MM.1S (cell line): Measurements from ENCODE around the gene TYW3.

Experiments
- DNase-seq: peaks from one replicate; pipeline ENCODE4 v3.0.0-alpha.2; 2015
- H2AFZ ChIP-seq: fragments of 300-600 bp; sonication (generic); 2 replicates; pipeline ENCODE4 v1.6.0; 2016; ENCODE audit warnings: antibody characterized with exemption, low read length
- H3F3A ChIP-seq: fragments of 300-600 bp; sonication (generic); 2 replicates; pipeline ENCODE4 v1.6.1; 2016; ENCODE audit warnings: mild to moderate bottlenecking, antibody characterized with exemption, low read length, moderate library complexity, mixed read lengths; ENCODE audit not compliant: insufficient read depth
- H3K27ac ChIP-seq: fragments of 300-600 bp; sonication (generic); 2 replicates; pipeline ENCODE4 v1.5.1; 2016; ENCODE audit warnings: mild to moderate bottlenecking, low read length
- H3K27me3 ChIP-seq: fragments of 300-600 bp; sonication (generic); replicated peaks from 2 replicates; pipeline ENCODE4 v1.6.0; 2016; ENCODE audit warnings: low read length; ENCODE audit not compliant: insufficient read depth
- H3K36me3 ChIP-seq: fragments of 300-600 bp; sonication (generic); replicated peaks from 2 replicates; pipeline ENCODE4 v1.6.1; 2016; ENCODE audit warnings: mild to moderate bottlenecking, low read length, mixed read lengths; ENCODE audit not compliant: insufficient read depth
- H3K4me1 ChIP-seq: fragments of 300-600 bp; sonication (generic); 2 replicates; pipeline ENCODE4 v1.6.1; 2016; ENCODE audit warnings: low read length, mixed read lengths
- H3K4me2 ChIP-seq: fragments of 300-600 bp; sonication (generic); 2 replicates; pipeline ENCODE4 v1.6.0; 2016; ENCODE audit warnings: low read depth, low read length
- H3K4me3 ChIP-seq: fragments of 300-600 bp; sonication (generic); 2 replicates; pipeline ENCODE4 v1.5.1; 2016; ENCODE audit warnings: low read length, mixed read lengths
- H3K79me2 ChIP-seq: fragments of 300-600 bp; sonication (generic); 2 replicates; pipeline ENCODE4 v1.6.1; 2016; ENCODE audit warnings: mixed run types, low read length, mixed read lengths
- H3K9ac ChIP-seq: fragments of 300-600 bp; sonication (generic); 2 replicates; pipeline ENCODE4 v1.6.1; 2016; ENCODE audit warnings: low read length, mixed read lengths
- H3K9me2 ChIP-seq: fragments of 300-600 bp; sonication (generic); replicated peaks from 2 replicates; pipeline ENCODE4 v1.6.1; 2016; ENCODE audit warnings: mild to moderate bottlenecking, low read length, mixed read lengths; ENCODE audit not compliant: insufficient read depth
- H3K9me3 ChIP-seq: fragments of 300-600 bp; sonication (generic); replicated peaks from 2 replicates; pipeline ENCODE4 v1.6.1; 2016; ENCODE audit warnings: mild to moderate bottlenecking, low read length, mixed read lengths; ENCODE audit not compliant: insufficient read depth
- H4K20me1 ChIP-seq: fragments of 300-600 bp; sonication (generic); 2 replicates; pipeline ENCODE4 v1.6.1; 2016; ENCODE audit warnings: mild to moderate bottlenecking, low read length, moderate library complexity, mixed read lengths; ENCODE audit not compliant: insufficient read depth
- CTCF ChIP-seq: fragments of 300-600 bp; sonication (generic); IDR thresholded peaks from 2 replicates; pipeline ENCODE4 v1.5.1; 2016; ENCODE audit warnings: antibody characterized with exemption, low read length, mixed read lengths
- EZH2 ChIP-seq: fragments of 300-600 bp; sonication (generic); optimal IDR thresholded peaks from 2 replicates; pipeline ENCODE3; 2017; ENCODE audit warnings: low read depth, mild to moderate bottlenecking, antibody characterized with exemption, low read length, mixed read lengths
- EZH2phosphoT487 ChIP-seq: fragments of 300-600 bp; sonication (generic); IDR thresholded peaks from 2 replicates; pipeline ENCODE4 v1.6.1; 2018; ENCODE audit warnings: antibody characterized with exemption, low read length

TYW3 gene

DNA sequence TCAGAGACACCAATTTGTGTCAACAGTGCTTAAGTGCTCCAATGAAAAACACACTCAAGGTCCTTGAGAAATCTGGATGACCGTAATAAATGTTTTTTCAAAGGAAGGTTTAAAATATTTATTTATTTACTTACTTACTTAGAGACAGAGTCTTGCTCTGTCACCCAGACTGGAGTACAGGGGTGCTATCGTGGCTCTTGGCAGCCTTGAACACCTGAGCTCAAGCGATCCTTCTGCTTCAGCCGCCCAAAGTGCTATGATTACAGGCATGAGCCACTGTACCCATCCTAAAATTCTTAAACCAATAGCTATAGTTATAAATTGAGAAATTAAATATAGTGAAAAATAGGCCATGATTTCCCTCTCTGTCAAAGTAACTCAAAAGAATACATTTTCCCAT, 42.0 kb upstream of the TYW3 start:
- DNase-seq = no peak
- no peaks in the 10 kb centered on the region for H3K4me1 ChIP-seq
- H3K4me2 ChIP-seq = no peak overlapping the region
- no peak overlapping the region for H2AFZ ChIP-seq
- H3K27me3 ChIP-seq = no peaks in the 10 kb centered on the region
- H3K79me2 ChIP-seq = no peaks in the 10 kb centered on the region
- no peak overlapping the region for H3K27ac ChIP-seq
- no peak overlapping the region for H3K9ac ChIP-seq
- H3F3A ChIP-seq = no peaks in the 10 kb centered on the region
- H3K9me2 ChIP-seq = no peaks in the 10 kb centered on the region
- H3K9me3 ChIP-seq = no peaks in the 10 kb centered on the region
- H3K36me3 ChIP-seq = no peaks in the 10 kb centered on the region
- H4K20me1 ChIP-seq = no peaks in the 10 kb centered on the region
- H3K4me3 ChIP-seq = no peak overlapping the region
- TF ChIP-seq EZH2phosphoT487 (no peak), CTCF (no peak), EZH2 (no peak)

GRCh38 chr1:74693473-74693872, 39.5 kb upstream of the TYW3 start:
- Histone ChIP-seq H3K27me3 (no peaks in the 10 kb centered on the region), H4K20me1 (no peaks in the 10 kb centered on the region), H3K36me3 (no peaks in the 10 kb centered on the region), H3F3A (no peaks in the 10 kb centered on the region), H3K79me2 (no peaks in the 10 kb centered on the region), H3K4me1 (no peaks in the 10 kb centered on the region), H3K4me2 (no peak overlapping the region), H2AFZ (no peak overlapping the region), H3K9ac (no peak overlapping the region), H3K4me3 (no peak overlapping the region), H3K9me2 (no peaks in the 10 kb centered on the region), H3K27ac (no peak overlapping the region), H3K9me3 (no peaks in the 10 kb centered on the region)
- no peak for DNase-seq
- TF ChIP-seq EZH2phosphoT487 (no peak), CTCF (no peak), EZH2 (no peak)

DNA sequence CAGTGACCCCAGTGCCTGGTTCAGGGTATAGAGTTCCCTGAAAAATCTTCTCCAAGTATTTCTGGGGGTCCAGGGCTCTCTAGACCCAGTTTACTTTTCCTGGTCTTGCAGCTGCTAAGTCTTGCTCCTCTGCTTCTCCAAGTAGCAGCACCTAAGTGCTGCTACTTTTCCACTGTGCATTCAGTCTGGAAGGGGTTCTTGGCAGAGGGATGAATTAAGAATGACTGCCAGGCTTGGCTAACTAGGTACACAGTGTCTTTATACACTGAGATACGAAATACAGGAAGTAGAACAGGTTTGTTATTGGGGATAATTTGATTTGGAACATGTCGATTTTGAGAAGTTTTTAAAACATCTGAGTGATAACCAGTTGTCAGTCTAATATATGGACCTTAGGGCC, 35.1 kb upstream of the TYW3 start:
- no peaks in the 10 kb centered on the region for H3K36me3 ChIP-seq
- no peak overlapping the region for H3K4me2 ChIP-seq
- H4K20me1 ChIP-seq = no peaks in the 10 kb centered on the region
- TF ChIP-seq EZH2 (no peak), EZH2phosphoT487 (no peak), CTCF (no peak)
- no peak overlapping the region for H2AFZ ChIP-seq
- H3K27ac ChIP-seq = no peak overlapping the region
- H3K4me1 ChIP-seq = peaks cover 5% of the 10 kb centered on the region; the same call in 1 of the 2 replicates
- no peaks in the 10 kb centered on the region for H3K79me2 ChIP-seq
- no peak overlapping the region for H3K9ac ChIP-seq
- no peaks in the 10 kb centered on the region for H3K9me3 ChIP-seq
- DNase-seq = no peak
- H3K4me3 ChIP-seq = no peak overlapping the region
- no peaks in the 10 kb centered on the region for H3F3A ChIP-seq
- no peaks in the 10 kb centered on the region for H3K27me3 ChIP-seq
- no peaks in the 10 kb centered on the region for H3K9me2 ChIP-seq

GRCh38 chr1:74699331-74699730, 33.6 kb upstream of the TYW3 start:
- Histone ChIP-seq H3K9ac (no peak overlapping the region), H3K9me2 (no peaks in the 10 kb centered on the region), H3K4me3 (no peak overlapping the region), H3K4me2 (no peak overlapping the region), H3K36me3 (no peaks in the 10 kb centered on the region), H3K79me2 (no peaks in the 10 kb centered on the region), H3K27ac (no peak overlapping the region), H3K27me3 (no peaks in the 10 kb centered on the region), H3F3A (no peaks in the 10 kb centered on the region), H3K4me1 (peaks cover 9% of the 10 kb centered on the region; the same call in 1 of the 2 replicates), H3K9me3 (no peaks in the 10 kb centered on the region), H2AFZ (no peak overlapping the region), H4K20me1 (no peaks in the 10 kb centered on the region)
- DNase-seq = no peak
- no peak for TF ChIP-seq CTCF
